ENCODE measurements around the gene LSP1. TPM values are rescaled to one million over a fixed set of nuclear protein-coding genes. Genes with fewer than 3 reads are reported as not detected.

Gene LSP1
- total RNA-seq, 3 donors from 2014 or later (not counting 1 experiment from before 2014, with no cell fraction given) = 487 to 595 (median 536) TPM

- Mint-ChIP-seq H3K4me3 (no peak overlapping the region), H3K36me3 (no peaks in the 10 kb centered on the region), H3K27ac (peak overlapping the region; percentile 98 to 99), H3K4me1 (peaks cover 60 to 90% of the 10 kb centered on the region in 2 donors), H3K27me3 (ENCODE audit: low read depth in 2 of 2) (peaks cover 0 to 4% of the 10 kb centered on the region in 2 donors), H3K9me3 (no peaks in the 10 kb centered on the region)
- Histone ChIP-seq H3K36me3 (ENCODE audit: control insufficient read depth, insufficient read depth, low read length) (no peaks in the 10 kb centered on the region), H3K4me3 (ENCODE audit: low read length) (no peak overlapping the region), H3K27me3 (ENCODE audit: control insufficient read depth, insufficient read depth, low read length) (no peaks in the 10 kb centered on the region), H3K4me1 (ENCODE audit: control insufficient read depth, insufficient read depth, low read length) (peaks cover 91% of the 10 kb centered on the region), H3K9me3 (ENCODE audit: control insufficient read depth, insufficient read depth, low read length) (no peaks in the 10 kb centered on the region), H3K27ac (ENCODE audit: low read length) (no peak overlapping the region)
- DNase-seq = no peak
- ATAC-seq = no peak
- intact Hi-C loops (cut with micrococcal nuclease) = no loop called here
- no peak for TF ChIP-seq CTCF (IDR thresholded peaks at IDR 0.05)
- WGBS (ENCODE audit: insufficient coverage) = 97% methylated on average over 19 of the region's 19 CpGs
Measured at GRCh38 chr11:1848640-1849430, 4.0 kb upstream of the LSP1 start.

GRCh38 chr11:1851468-1852180, 1.3 kb upstream of the LSP1 start:
- peaks cover 43 to 83% of the 10 kb centered on the region in 2 donors for H3K4me1 Mint-ChIP-seq
- DNase-seq = peak in 1 of 2 donors; percentile 48
- no peaks in the 10 kb centered on the region for H3K27me3 ChIP-seq (ENCODE audit: control insufficient read depth, insufficient read depth, low read length)
- ATAC-seq = no peak
- H3K9me3 ChIP-seq (ENCODE audit: control insufficient read depth, insufficient read depth, low read length) = no peaks in the 10 kb centered on the region
- 74% methylated on average over 21 of the region's 21 CpGs for WGBS (ENCODE audit: insufficient coverage)
- H3K4me3 ChIP-seq (ENCODE audit: low read length) = no peak overlapping the region
- H3K36me3 ChIP-seq (ENCODE audit: control insufficient read depth, insufficient read depth, low read length) = peaks cover 6% of the 10 kb centered on the region
- H3K27me3 Mint-ChIP-seq (ENCODE audit: low read depth in 2 of 2) = no peaks in the 10 kb centered on the region
- peak overlapping the region; percentile 100 for H3K4me3 Mint-ChIP-seq
- H3K27ac ChIP-seq (ENCODE audit: low read length) = peak overlapping the region; percentile 94
- H3K4me1 ChIP-seq (ENCODE audit: control insufficient read depth, insufficient read depth, low read length) = peaks cover 92% of the 10 kb centered on the region
- peak overlapping the region; percentile 98 to 99 for H3K27ac Mint-ChIP-seq
- no peak for TF ChIP-seq CTCF (IDR thresholded peaks at IDR 0.05)
- H3K9me3 Mint-ChIP-seq = no peaks in the 10 kb centered on the region
- H3K36me3 Mint-ChIP-seq = no peaks in the 10 kb centered on the region
- intact Hi-C loops (cut with micrococcal nuclease) = loop anchor here (2.0 to 5.0 kb wide), 4 partner anchors 15 to 279 kb away; partner anchors contain the start of gene DUSP8

GRCh38 chr11:1852271-1852876, 510 bp upstream of the LSP1 start:
- no peaks in the 10 kb centered on the region for H3K9me3 ChIP-seq (ENCODE audit: control insufficient read depth, insufficient read depth, low read length)
- Mint-ChIP-seq H3K36me3 (no peaks in the 10 kb centered on the region), H3K4me1 (peaks cover 43 to 76% of the 10 kb centered on the region in 2 donors), H3K4me3 (peak overlapping the region; percentile 100), H3K27me3 (ENCODE audit: low read depth in 2 of 2) (no peaks in the 10 kb centered on the region), H3K27ac (peak overlapping the region; percentile 98 to 99), H3K9me3 (no peaks in the 10 kb centered on the region)
- intact Hi-C loops (cut with micrococcal nuclease) = loop anchor here (2.0 to 5.0 kb wide), 4 partner anchors 16 to 280 kb away; partner anchors contain the start of gene DUSP8
- DNase-seq (no peak), ATAC-seq (no peak)
- peaks cover 92% of the 10 kb centered on the region for H3K4me1 ChIP-seq (ENCODE audit: control insufficient read depth, insufficient read depth, low read length)
- no peaks in the 10 kb centered on the region for H3K27me3 ChIP-seq (ENCODE audit: control insufficient read depth, insufficient read depth, low read length)
- 49% methylated on average over 22 of the region's 25 CpGs for WGBS (ENCODE audit: insufficient coverage)
- TF ChIP-seq CTCF (IDR thresholded peaks at IDR 0.05) = no peak
- peak overlapping the region; percentile 91 for H3K4me3 ChIP-seq (ENCODE audit: low read length)
- peaks cover 12% of the 10 kb centered on the region for H3K36me3 ChIP-seq (ENCODE audit: control insufficient read depth, insufficient read depth, low read length)
- H3K27ac ChIP-seq (ENCODE audit: low read length) = peak overlapping the region; percentile 94
